Uterus (tissue), 2 donors: ENCODE data around the gene TTLL12.

ENCODE experiments used
- CTCF ChIP-seq, 4 experiments: fragments of 200-600 bp in 2 of 4; fragments of 450-650 bp in 2 of 4; sonication (generic) in 2 of 4; IDR thresholded peaks; one replicate each; pipeline ENCODE4 v1.5.1; 2016 to 2019; ENCODE audit warnings: antibody characterized with exemption in 4 of 4, mild to moderate bottlenecking in 2 of 4, moderate library complexity in 1 of 4
- POLR2A ChIP-seq, 2 donors: fragments of 450-650 bp; IDR thresholded peaks; one replicate each; pipeline ENCODE4 v1.6.1; 2016; ENCODE audit warnings: antibody characterized with exemption in 2 of 2, mild to moderate bottlenecking in 1 of 2, moderate library complexity in 1 of 2

- TF ChIP-seq CTCF (IDR thresholded peaks at IDR 0.05) = no peak
- no peak for TF ChIP-seq POLR2A (IDR thresholded peaks at IDR 0.05)
Observed at GRCh38 chr22:43127166-43127908, 59.6 kb downstream of the TTLL12 start.
